ENCODE measurements around the gene LRIG1.

LRIG1 gene

DNA sequence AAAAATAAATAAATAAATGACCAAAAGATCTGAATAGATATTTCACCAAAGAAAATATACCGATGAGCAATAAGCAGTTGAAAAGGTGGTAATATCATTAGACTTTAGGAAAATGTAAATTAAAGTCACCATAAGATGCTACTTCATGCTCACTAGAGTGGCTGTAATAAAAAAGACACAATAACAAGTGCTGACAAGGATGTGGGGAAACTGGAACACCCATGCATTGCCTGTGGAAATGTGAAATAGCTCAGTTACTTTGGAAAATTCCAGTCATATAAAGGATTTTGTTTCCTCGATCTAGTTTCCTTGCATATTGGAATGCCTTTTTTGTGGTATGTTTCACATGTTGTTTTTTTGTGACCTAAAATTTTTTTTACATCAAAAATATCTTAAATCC lies 36.0 kb upstream of the LRIG1 start:
- no peak for TF ChIP-seq CTCF (conservative IDR thresholded peaks at IDR 0.05; ENCODE audit: low read length)
- no peak overlapping the region for H3K4me3 ChIP-seq (ENCODE audit: low read length)
- DNase-seq (ENCODE audit: low read depth), result no peak

DNA sequence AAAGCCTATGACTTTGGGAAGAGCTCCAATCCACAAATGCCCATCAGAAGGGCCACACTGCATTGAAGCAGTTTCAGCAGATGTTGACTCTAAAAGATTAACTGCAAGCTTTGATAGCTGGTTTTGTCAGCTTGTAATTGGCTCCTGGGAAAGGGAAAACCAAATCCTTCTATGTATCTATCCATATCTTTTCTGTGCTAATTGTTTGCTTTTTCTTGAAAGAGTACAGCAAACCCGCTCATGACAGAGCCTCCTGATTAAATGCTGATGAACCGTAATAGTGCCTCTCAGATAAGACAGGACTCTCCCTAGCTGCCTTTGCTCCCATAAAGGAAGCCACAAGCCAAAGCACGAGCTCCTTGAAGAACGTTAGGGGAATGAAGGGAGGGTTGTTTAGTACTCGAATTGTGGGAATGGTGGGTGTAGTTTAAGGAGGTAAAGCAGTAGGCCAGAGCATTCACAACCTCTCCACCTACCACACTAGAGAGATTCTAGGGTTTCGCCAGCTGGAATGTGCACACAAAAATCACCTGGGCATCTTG lies 33.6 kb upstream of the LRIG1 start:
- no peak for DNase-seq (ENCODE audit: low read depth)
- no peak for TF ChIP-seq CTCF (conservative IDR thresholded peaks at IDR 0.05; ENCODE audit: low read length)
- no peak overlapping the region for H3K4me3 ChIP-seq (ENCODE audit: low read length)

DNA sequence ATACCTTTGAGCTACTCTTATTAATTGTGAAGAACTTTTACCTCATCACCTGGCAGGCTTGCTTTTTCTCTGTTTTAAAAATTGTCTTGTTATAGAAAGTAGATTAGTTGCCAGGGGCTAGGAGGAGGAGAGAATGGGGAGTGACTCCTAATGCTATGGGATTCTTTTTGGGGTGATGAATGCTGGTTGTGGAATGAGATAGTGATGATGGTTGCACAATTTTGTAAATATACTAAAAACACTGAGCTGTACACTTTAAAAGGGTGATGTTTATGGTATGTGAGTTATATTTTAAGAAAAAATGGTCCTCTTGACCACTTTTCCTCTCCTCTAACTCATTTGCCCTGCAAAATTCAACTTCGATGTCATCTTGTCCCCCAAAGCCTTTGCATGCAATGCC lies 31.8 kb upstream of the LRIG1 start:
- H3K4me3 ChIP-seq (ENCODE audit: low read length), result no peak overlapping the region
- no peak for DNase-seq (ENCODE audit: low read depth)
- TF ChIP-seq CTCF (conservative IDR thresholded peaks at IDR 0.05; ENCODE audit: low read length), result no peak

- DNase-seq (ENCODE audit: low read depth), result no peak
- TF ChIP-seq CTCF (conservative IDR thresholded peaks at IDR 0.05; ENCODE audit: low read length), result no peak
- H3K4me3 ChIP-seq (ENCODE audit: low read length), result no peak overlapping the region
These were observed 31.4 kb upstream of the LRIG1 start for GRCh38 chr3:66532160-66532587.

GRCh38 chr3:66531256-66531655 lies 30.4 kb upstream of the LRIG1 start:
- no peak for TF ChIP-seq CTCF (conservative IDR thresholded peaks at IDR 0.05; ENCODE audit: low read length)
- DNase-seq (ENCODE audit: low read depth), result no peak
- H3K4me3 ChIP-seq (ENCODE audit: low read length), result no peak overlapping the region

- no peak for TF ChIP-seq CTCF (conservative IDR thresholded peaks at IDR 0.05; ENCODE audit: low read length)
- no peak for DNase-seq (ENCODE audit: low read depth)
- H3K4me3 ChIP-seq (ENCODE audit: low read length), result no peak overlapping the region
These were observed 26.4 kb upstream of the LRIG1 start for GRCh38 chr3:66527246-66527645.

DNA sequence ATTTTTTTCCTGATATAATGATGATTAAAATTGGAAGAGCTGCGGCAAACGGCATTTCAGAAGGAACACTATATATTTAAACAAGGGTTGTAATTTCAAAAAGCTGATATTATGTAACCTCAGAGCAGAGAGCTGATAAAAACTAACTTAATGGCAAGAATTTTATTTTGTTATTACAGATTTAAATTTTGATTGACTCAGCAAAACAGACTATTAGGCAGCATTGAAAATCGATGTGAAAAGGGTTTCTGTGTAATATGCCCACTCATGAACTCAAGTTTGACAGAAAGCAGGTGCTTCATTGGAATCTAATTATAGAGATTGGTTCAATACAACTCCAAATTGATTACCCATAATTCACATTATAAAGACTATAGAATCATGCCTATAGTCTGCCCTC lies 24.9 kb upstream of the LRIG1 start:
- TF ChIP-seq CTCF (conservative IDR thresholded peaks at IDR 0.05; ENCODE audit: low read length), result no peak
- no peak overlapping the region for H3K4me3 ChIP-seq (ENCODE audit: low read length)
- no peak for DNase-seq (ENCODE audit: low read depth)
